H9 (cell line): ENCODE results near the gene TAPBPL. TPM values are rescaled to one million over a fixed set of nuclear protein-coding genes. Genes with fewer than 3 reads are reported as not detected.

Experiments
- DNase-seq: peaks from one replicate; pipeline ENCODE4 v3.0.0-alpha.2; 2017
- H2AFZ ChIP-seq: one replicate; pipeline ENCODE4 v1.6.1; 2013; ENCODE audit warnings: mild to moderate bottlenecking, low read length, control low read depth, moderate library complexity
- H2AK5ac ChIP-seq: 2 replicates; pipeline ENCODE4 v1.6.1; 2013; ENCODE audit warnings: low read length, control low read depth, mixed read lengths; ENCODE audit not compliant: insufficient read length
- H2BK120ac ChIP-seq: one replicate; pipeline ENCODE4 v1.6.1; 2013; ENCODE audit warnings: low read depth, mild to moderate bottlenecking, low read length, control low read depth, inconsistent platforms; ENCODE audit not compliant: poor library complexity, severe bottlenecking
- H2BK12ac ChIP-seq: 2 replicates; pipeline ENCODE4 v1.6.1; 2013; ENCODE audit warnings: low read length, control low read depth, mixed read lengths, low read depth; ENCODE audit not compliant: insufficient read length
- H2BK15ac ChIP-seq: 2 replicates; pipeline ENCODE4 v1.6.1; 2013; ENCODE audit warnings: low read depth, low read length, control low read depth
- H2BK20ac ChIP-seq: one replicate; pipeline ENCODE4 v1.6.1; 2013; ENCODE audit warnings: low read depth, mild to moderate bottlenecking, low read length, control low read depth, inconsistent platforms; ENCODE audit not compliant: poor library complexity, severe bottlenecking
- H2BK5ac ChIP-seq: 2 replicates; pipeline ENCODE4 v1.6.1; 2013; ENCODE audit warnings: low read length, control low read depth, mixed read lengths; ENCODE audit not compliant: insufficient read length
- H3K14ac ChIP-seq: 2 replicates; pipeline ENCODE4 v1.6.1; 2013; ENCODE audit warnings: low read length, control low read depth; ENCODE audit not compliant: insufficient read depth
- H3K18ac ChIP-seq: 2 replicates; pipeline ENCODE4 v1.6.1; 2013; ENCODE audit warnings: low read depth, mild to moderate bottlenecking, mixed read lengths, low read length, control low read depth; ENCODE audit not compliant: insufficient read length
- H3K23ac ChIP-seq: 2 replicates; pipeline ENCODE4 v1.6.1; 2013; ENCODE audit warnings: low read length, control low read depth, mixed read lengths, low read depth; ENCODE audit not compliant: insufficient read length
- H3K23me2 ChIP-seq: 2 replicates; pipeline ENCODE4 v1.6.1; 2013; ENCODE audit warnings: low read depth, mild to moderate bottlenecking, mixed read lengths, low read length, control low read depth; ENCODE audit not compliant: insufficient read length, poor library complexity, severe bottlenecking
- H3K27ac ChIP-seq: 2 replicates; pipeline ENCODE4 v1.5.1; 2013; ENCODE audit warnings: low read length, control low read depth, mixed read lengths, low read depth; ENCODE audit not compliant: insufficient read length
- H3K27me3 ChIP-seq: 2 replicates; pipeline ENCODE4 v1.6.1; 2013; ENCODE audit warnings: low read length, control low read depth, inconsistent platforms; ENCODE audit not compliant: insufficient read depth
- H3K4ac ChIP-seq: 2 replicates; pipeline ENCODE4 v1.6.1; 2013; ENCODE audit warnings: low read depth, mild to moderate bottlenecking, control low read depth, inconsistent platforms, low read length, moderate library complexity
- H3K4me1 ChIP-seq: 2 replicates; pipeline ENCODE4 v1.6.1; 2013; ENCODE audit warnings: low read length, control low read depth, inconsistent platforms; ENCODE audit not compliant: insufficient read depth
- H3K4me2 ChIP-seq: 2 replicates; pipeline ENCODE4 v1.6.1; 2013; ENCODE audit warnings: low read length, control low read depth, mixed read lengths; ENCODE audit not compliant: insufficient read length, insufficient read depth
- H3K56ac ChIP-seq: 2 replicates; pipeline ENCODE4 v1.6.1; 2013; ENCODE audit warnings: low read depth, mild to moderate bottlenecking, mixed read lengths, low read length, control low read depth; ENCODE audit not compliant: insufficient read length
- H3K79me1 ChIP-seq: 2 replicates; pipeline ENCODE4 v1.6.1; 2013; ENCODE audit warnings: low read depth, mild to moderate bottlenecking, moderate library complexity, low read length, control low read depth, inconsistent platforms; ENCODE audit not compliant: insufficient read depth, poor library complexity, severe bottlenecking
- H3K79me2 ChIP-seq: 2 replicates; pipeline ENCODE4 v1.6.1; 2013; ENCODE audit warnings: low read length, control low read depth, inconsistent platforms; ENCODE audit not compliant: insufficient read depth
- H3K9ac ChIP-seq: 2 replicates; pipeline ENCODE4 v1.6.1; 2013; ENCODE audit warnings: low read length, control low read depth, mixed read lengths; ENCODE audit not compliant: insufficient read length; ENCODE audit errors: extremely low read depth
- H3K9me3 ChIP-seq: one replicate; pipeline ENCODE4 v1.6.1; 2013; ENCODE audit warnings: low read depth, low read length, inconsistent platforms; ENCODE audit not compliant: control insufficient read depth
- H3T11ph ChIP-seq: one replicate; pipeline ENCODE4 v1.6.1; 2013; ENCODE audit warnings: mild to moderate bottlenecking, low read length, control low read depth, inconsistent platforms
- H4K20me1 ChIP-seq: one replicate; pipeline ENCODE4 v1.6.1; 2013; ENCODE audit not compliant: control insufficient read depth, insufficient read length, insufficient read depth
- H4K5ac ChIP-seq: 2 replicates; pipeline ENCODE4 v1.6.1; 2013; ENCODE audit warnings: low read depth, mild to moderate bottlenecking, mixed read lengths, low read length, control low read depth; ENCODE audit not compliant: insufficient read length
- H4K8ac ChIP-seq: replicated peaks from 2 replicates; pipeline ENCODE4 v1.6.1; 2013; ENCODE audit warnings: low read length, control low read depth, mixed read lengths, low read depth; ENCODE audit not compliant: insufficient read length
- H4K91ac ChIP-seq: 2 replicates; pipeline ENCODE4 v1.6.1; 2013; ENCODE audit warnings: low read depth, mild to moderate bottlenecking, moderate library complexity, mixed read lengths, low read length, control low read depth; ENCODE audit not compliant: insufficient read length
- H3K27ac Mint-ChIP-seq, 3 experiments: 2 replicates in 2 of 3; 3 replicates in 1 of 3; pipeline ENCODE4 v1.8.0; 2020 to 2021; ENCODE audit warnings: mixed read lengths in 3 of 3, mild to moderate bottlenecking in 1 of 3, moderate library complexity in 1 of 3
- H3K27me3 Mint-ChIP-seq: 2 replicates; pipeline ENCODE4 v1.8.0; 2021; ENCODE audit warnings: low read depth, mild to moderate bottlenecking, moderate library complexity, mixed read lengths
- H3K36me3 Mint-ChIP-seq, 3 experiments: 2 replicates in 2 of 3; 3 replicates in 1 of 3; pipeline ENCODE4 v1.8.0; 2020 to 2021; ENCODE audit warnings: low read depth in 3 of 3, mixed read lengths in 3 of 3; ENCODE audit not compliant: insufficient read depth in 1 of 3
- H3K4me1 Mint-ChIP-seq, 2 experiments: 2 replicates each; pipeline ENCODE4 v1.8.0; 2020; ENCODE audit warnings: mixed read lengths in 2 of 2
- H3K4me3 Mint-ChIP-seq, 2 experiments: 2 replicates in 1 of 2; 3 replicates in 1 of 2; pipeline ENCODE4 v1.8.0; 2020 to 2021; ENCODE audit warnings: mild to moderate bottlenecking in 2 of 2, mixed read lengths in 2 of 2, moderate library complexity in 1 of 2
- H3K9me3 Mint-ChIP-seq, 2 experiments: 2 replicates in 1 of 2; 3 replicates in 1 of 2; pipeline ENCODE4 v1.8.0; 2020; ENCODE audit warnings: mild to moderate bottlenecking in 2 of 2, mixed read lengths in 2 of 2, moderate library complexity in 1 of 2
- CTCF ChIP-seq: fragments of 200-600 bp; sonication (generic); conservative IDR thresholded peaks from 3 replicates; pipeline ENCODE4 v1.8.0; 2021; ENCODE audit warnings: antibody characterized with exemption, mild to moderate bottlenecking
- WGBS: extraction: QIAGEN DNeasy Blood & Tissue Kit; methylation state at CpG from one replicate; pipeline ENCODE4 v1.1.7; 2013; ENCODE audit warnings: missing lambda C conversion rate, low lambda C conversion rate, mixed read lengths; ENCODE audit not compliant: insufficient read length; ENCODE audit errors: extremely low coverage; 5-methylcytosine and 5-hydroxymethylcytosine counted together
- total RNA-seq: library from RNA; stranded (reverse); gene quantifications from 2 replicates; pipeline ENCODE4 v1.2.1, GENCODE V29; 2021

Gene TAPBPL
- total RNA-seq, 1 experiment from 2014 or later = 1.4 TPM

DNA sequence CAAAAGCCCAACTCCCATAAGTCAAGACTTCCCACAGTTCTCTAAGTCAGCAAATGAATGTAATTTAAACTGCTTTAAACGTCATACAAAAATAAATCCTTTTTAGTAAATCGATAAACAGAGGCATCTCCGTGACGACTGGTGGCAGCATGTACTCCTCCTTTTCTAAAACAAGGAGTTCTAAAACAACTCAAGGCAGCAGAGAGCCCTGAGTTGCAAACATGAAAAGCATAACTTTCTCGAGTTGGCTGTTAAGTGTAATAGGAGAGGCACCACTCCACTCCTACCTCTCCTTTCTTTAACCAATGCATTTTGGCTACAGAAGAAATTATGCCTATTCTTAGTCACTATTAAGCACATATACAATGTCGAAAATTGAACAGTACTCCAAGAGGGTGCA is 45.9 kb upstream of the TAPBPL start:
- no peaks in the 10 kb centered on the region for H3K4me1 ChIP-seq
- H3T11ph ChIP-seq = no peak overlapping the region
- H3K27me3 ChIP-seq = no peaks in the 10 kb centered on the region
- no peaks in the 10 kb centered on the region for H4K20me1 ChIP-seq
- H2BK5ac ChIP-seq = no peak overlapping the region
- H3K27ac ChIP-seq = no peak overlapping the region
- no peak overlapping the region for H3K4ac ChIP-seq
- H3K9me3 ChIP-seq = no peaks in the 10 kb centered on the region
- peaks cover 0 to 5% of the 10 kb centered on the region in 2 experiments; a peak in 1 of 4 replicates for H3K4me1 Mint-ChIP-seq
- no peak overlapping the region for H4K91ac ChIP-seq
- H3K4me3 Mint-ChIP-seq = no peak overlapping the region
- H3K79me2 ChIP-seq = no peaks in the 10 kb centered on the region
- H3K27ac Mint-ChIP-seq = no peak overlapping the region
- H3K27me3 Mint-ChIP-seq = no peaks in the 10 kb centered on the region; the same call in 1 of the 2 replicates
- TF ChIP-seq CTCF = no peak
- no peak overlapping the region for H3K18ac ChIP-seq
- H3K9me3 Mint-ChIP-seq = no peaks in the 10 kb centered on the region; a peak in 1 of 5 replicates
- H4K8ac ChIP-seq = no peak overlapping the region
- no peaks in the 10 kb centered on the region for H3K23me2 ChIP-seq
- H4K5ac ChIP-seq = no peak overlapping the region
- no peak overlapping the region for H3K9ac ChIP-seq
- H2BK120ac ChIP-seq = no peak overlapping the region
- no peak overlapping the region for H2BK12ac ChIP-seq
- no peak overlapping the region for H2AFZ ChIP-seq
- DNase-seq = no peak
- H2BK20ac ChIP-seq = no peak overlapping the region
- WGBS = no CpG with 5 or more reads among the region's 6 CpGs
- H2AK5ac ChIP-seq = no peak overlapping the region
- no peak overlapping the region for H3K4me2 ChIP-seq
- no peak overlapping the region for H3K56ac ChIP-seq
- no peak overlapping the region for H3K23ac ChIP-seq
- no peak overlapping the region for H2BK15ac ChIP-seq
- no peaks in the 10 kb centered on the region for H3K36me3 Mint-ChIP-seq
- no peak overlapping the region for H3K14ac ChIP-seq
- H3K79me1 ChIP-seq = no peaks in the 10 kb centered on the region
